ENCODE data around the gene TMCC1.

- no peak for TF ChIP-seq RAD21 (IDR thresholded peaks at IDR 0.05)
- no peak for TF ChIP-seq CTCF (IDR thresholded peaks at IDR 0.05; ENCODE audit: low read depth, low read length, missing input control)
- TF ChIP-seq HNF4G (IDR thresholded peaks at IDR 0.05), result no peak
- TF ChIP-seq REST (IDR thresholded peaks at IDR 0.05), result no peak
- TF ChIP-seq, protein P1, sequence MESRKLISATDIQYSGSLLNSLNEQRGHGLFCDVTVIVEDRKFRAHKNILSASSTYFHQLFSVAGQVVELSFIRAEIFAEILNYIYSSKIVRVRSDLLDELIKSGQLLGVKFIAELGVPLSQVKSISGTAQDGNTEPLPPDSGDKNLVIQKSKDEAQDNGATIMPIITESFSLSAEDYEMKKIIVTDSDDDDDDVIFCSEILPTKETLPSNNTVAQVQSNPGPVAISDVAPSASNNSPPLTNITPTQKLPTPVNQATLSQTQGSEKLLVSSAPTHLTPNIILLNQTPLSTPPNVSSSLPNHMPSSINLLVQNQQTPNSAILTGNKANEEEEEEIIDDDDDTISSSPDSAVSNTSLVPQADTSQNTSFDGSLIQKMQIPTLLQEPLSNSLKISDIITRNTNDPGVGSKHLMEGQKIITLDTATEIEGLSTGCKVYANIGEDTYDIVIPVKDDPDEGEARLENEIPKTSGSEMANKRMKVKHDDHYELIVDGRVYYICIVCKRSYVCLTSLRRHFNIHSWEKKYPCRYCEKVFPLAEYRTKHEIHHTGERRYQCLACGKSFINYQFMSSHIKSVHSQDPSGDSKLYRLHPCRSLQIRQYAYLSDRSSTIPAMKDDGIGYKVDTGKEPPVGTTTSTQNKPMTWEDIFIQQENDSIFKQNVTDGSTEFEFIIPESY (IDR thresholded peaks at IDR 0.05), result no peak
- TF ChIP-seq TAF1 (conservative IDR thresholded peaks at IDR 0.05), result no peak
- no peak for TF ChIP-seq RXRA (IDR thresholded peaks at IDR 0.05)
These were observed 114.6 kb downstream of the TMCC1 start for GRCh38 chr3:129778871-129779270.

All from liver (tissue), 3 donors.